ENCODE measurements around the gene MAP3K7CL.
"Not testable (repeated sequence)": the region's sequence is repeated elsewhere in the genome, so short reads cannot be mapped to it uniquely, and the experiment has no call there.

Gene MAP3K7CL

DNA sequence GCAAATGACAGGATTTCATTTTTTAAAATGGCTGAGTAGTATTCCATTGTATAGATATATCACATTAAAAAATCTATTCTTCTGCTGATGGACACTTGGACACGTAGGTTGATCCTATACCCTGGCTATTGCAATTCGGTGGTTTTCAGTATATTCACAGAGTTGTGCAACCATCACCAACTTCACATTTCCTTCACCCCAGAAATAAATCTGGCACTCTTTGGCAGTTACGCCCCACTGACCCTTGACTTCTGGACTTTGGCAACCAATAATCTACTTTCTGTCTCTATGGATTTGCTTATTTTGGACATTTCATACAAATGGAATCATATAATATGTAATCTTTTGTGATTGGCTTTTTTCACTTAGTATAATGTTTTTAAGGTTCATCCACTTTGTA is 35.9 kb downstream of the MAP3K7CL start:
- no peak overlapping the region for H3K4me3 ChIP-seq
- TF ChIP-seq, protein P1, sequence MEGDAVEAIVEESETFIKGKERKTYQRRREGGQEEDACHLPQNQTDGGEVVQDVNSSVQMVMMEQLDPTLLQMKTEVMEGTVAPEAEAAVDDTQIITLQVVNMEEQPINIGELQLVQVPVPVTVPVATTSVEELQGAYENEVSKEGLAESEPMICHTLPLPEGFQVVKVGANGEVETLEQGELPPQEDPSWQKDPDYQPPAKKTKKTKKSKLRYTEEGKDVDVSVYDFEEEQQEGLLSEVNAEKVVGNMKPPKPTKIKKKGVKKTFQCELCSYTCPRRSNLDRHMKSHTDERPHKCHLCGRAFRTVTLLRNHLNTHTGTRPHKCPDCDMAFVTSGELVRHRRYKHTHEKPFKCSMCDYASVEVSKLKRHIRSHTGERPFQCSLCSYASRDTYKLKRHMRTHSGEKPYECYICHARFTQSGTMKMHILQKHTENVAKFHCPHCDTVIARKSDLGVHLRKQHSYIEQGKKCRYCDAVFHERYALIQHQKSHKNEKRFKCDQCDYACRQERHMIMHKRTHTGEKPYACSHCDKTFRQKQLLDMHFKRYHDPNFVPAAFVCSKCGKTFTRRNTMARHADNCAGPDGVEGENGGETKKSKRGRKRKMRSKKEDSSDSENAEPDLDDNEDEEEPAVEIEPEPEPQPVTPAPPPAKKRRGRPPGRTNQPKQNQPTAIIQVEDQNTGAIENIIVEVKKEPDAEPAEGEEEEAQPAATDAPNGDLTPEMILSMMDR (IDR thresholded peaks at IDR 0.05): no peak
- no peak overlapping the region for H3K27ac ChIP-seq
- DNase-seq (ENCODE audit: low spot score): no peak

DNA sequence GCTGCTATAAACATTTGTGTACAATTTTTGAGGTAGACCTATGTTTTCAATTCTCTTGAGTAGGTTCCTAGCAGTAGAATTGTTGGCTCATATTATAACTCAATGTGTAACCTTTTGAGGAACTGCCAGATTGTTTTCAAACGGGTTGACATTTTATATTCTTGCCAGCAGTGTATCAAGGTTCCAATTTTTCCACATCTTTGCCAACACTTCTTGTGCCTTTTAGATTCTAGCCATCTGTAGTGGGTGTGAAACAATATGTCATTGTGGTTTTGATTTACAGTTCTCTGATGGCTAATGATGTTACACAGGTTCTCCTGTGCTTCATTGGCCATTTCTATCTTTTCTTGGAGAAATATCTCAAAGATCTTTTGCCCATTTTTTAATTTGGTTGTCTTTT is 36.4 kb downstream of the MAP3K7CL start:
- Histone ChIP-seq H3K4me3 (no peak overlapping the region), H3K27ac (no peak overlapping the region)
- TF ChIP-seq, protein P1 (IDR thresholded peaks at IDR 0.05): no peak
- no peak for DNase-seq (ENCODE audit: low spot score)

DNA sequence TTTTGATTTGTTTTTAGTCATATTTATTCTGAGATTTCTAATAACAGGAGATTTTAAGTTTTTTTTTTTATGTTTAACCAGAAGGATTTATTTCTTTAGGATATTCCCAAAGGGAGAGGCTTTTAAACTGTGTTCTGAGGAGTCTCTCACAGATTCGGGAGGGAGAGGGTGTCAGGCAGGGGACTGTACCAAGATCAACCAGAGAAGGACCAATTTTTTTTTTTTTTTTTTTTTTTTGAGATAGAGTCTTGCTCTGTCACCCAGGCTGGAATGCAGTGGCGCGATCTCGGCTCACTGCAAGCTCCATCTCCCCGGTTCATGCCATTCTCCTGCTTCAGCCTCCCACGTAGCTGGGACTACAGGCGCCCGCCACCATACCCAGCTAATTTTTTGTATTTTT is 37.0 kb downstream of the MAP3K7CL start:
- not testable (repeated sequence) for H3K27ac ChIP-seq; DNase-seq (ENCODE audit: low spot score); H3K4me3 ChIP-seq

DNA sequence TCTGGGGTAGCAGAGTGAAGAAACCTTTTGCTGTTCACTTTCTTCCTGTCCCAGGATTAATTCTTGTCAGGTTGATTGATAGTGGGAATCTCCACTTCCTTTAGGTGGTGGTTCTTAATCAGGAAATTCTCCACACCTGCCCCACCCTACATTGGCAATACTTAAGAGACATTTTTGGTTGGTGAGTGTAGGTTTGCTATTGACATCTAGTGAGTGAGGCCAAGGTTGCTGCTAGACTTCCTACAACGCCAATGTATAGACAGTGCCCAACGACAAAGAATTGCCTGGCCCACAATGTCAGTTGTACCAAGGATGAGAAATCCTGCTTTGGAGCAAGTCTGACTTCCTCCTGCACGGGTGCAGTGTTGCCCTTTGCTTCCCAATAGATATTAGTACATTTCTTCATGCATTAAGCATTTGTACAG is 38.5 kb downstream of the MAP3K7CL start:
- no peak for DNase-seq (ENCODE audit: low spot score)
- TF ChIP-seq, protein P1 (IDR thresholded peaks at IDR 0.05): no peak

DNA sequence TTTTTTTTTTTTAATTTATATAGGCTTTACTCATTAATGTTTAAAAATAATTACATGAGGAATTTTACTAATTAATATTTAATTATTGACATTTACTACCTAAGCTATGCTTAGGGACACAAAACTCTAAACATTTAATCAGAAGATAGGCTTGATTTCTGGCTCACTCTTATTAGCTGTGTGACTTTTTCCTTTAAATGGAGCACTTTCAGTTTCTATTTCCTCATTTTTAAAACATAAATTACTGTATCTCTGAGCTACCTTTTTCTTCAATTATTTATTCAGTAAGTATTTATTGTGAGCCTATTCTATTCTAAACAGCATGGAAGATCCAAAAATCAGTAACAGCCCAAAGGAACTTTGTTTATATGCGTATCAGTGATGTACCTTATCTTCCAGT is 40.5 kb downstream of the MAP3K7CL start:
- no peak for DNase-seq (ENCODE audit: low spot score)
- TF ChIP-seq, protein P1 (IDR thresholded peaks at IDR 0.05): no peak
- Histone ChIP-seq H3K27ac (no peak overlapping the region), H3K4me3 (peak overlapping the region; percentile 49)

More for the DNA sequence above, 38.5 kb downstream of the MAP3K7CL start:
- H3K4me3 ChIP-seq: no peak overlapping the region
- H3K27ac ChIP-seq: no peak overlapping the region

DNA sequence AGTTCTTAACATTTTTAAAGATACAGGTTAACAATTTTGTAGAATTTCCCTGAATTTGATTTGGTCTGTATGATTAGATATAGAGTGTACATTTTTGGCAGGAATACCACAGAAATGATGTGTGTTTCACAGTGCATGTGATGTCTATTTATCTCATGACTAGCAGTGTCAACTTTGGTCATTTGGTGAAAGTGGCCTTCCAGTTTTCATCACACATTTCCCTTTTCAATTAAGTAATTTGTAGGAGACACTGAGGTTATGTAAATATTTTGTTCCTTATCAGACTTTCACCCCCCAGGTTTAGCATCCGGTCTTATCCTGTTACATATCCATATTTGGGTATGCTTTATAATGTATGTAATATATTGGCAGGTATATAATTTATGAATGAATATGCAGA is 41.8 kb downstream of the MAP3K7CL start:
- Histone ChIP-seq H3K4me3 (no peak overlapping the region), H3K27ac (no peak overlapping the region)
- no peak for DNase-seq (ENCODE audit: low spot score)
- TF ChIP-seq, protein P1 (IDR thresholded peaks at IDR 0.05): no peak

DNA sequence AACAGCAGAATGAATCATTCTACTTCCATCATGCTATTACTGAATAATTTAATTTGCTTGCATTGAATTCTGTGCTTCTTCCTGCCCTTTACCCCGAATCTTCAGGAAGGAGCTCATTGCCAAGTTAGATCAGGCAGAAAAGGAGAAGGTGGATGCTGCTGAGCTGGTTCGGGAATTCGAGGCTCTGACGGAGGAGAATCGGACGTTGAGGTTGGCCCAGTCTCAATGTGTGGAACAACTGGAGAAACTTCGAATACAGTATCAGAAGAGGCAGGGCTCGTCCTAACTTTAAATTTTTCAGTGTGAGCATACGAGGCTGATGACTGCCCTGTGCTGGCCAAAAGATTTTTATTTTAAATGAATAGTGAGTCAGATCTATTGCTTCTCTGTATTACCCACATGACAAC is 44.2 kb downstream of the MAP3K7CL start:
- Histone ChIP-seq H3K4me3 (peak overlapping the region; percentile 28), H3K27ac (peak overlapping the region; percentile 5 to 81)
- TF ChIP-seq, protein P1 (IDR thresholded peaks at IDR 0.05): no peak
- DNase-seq (ENCODE audit: low spot score): no peak

All from coronary artery (tissue), 2 donors.